ENCODE results near the gene CAMTA1.
A peak's percentile ranks its signal among the peaks of the same experiment; 100 is the strongest.

Gene CAMTA1

GRCh38 chr1:7516341-7516740 is 731.1 kb downstream of the CAMTA1 start:
- no peak for DNase-seq

DNA sequence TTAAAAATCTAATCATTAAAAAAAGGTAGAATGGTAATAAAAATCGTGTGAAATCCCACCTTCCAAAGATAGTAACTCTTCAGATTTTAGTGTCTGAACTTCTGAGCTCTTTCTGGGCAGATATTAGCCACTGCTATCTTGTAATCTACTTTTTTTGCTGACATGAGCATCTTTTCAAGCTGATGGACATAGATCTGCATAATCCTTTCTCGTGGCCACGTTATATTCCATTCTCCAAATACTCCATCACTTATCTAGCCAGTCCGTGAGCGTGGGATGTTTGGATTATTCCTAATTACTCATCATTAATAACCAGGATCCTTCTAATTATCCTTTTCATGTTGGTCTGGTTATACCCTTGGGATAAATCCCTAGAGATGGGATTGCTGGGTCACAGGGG is 731.7 kb downstream of the CAMTA1 start:
- no peak for DNase-seq

- DNase-seq = no peak
Observed at GRCh38 chr1:7517611-7518330, 732.5 kb downstream of the CAMTA1 start.

DNA sequence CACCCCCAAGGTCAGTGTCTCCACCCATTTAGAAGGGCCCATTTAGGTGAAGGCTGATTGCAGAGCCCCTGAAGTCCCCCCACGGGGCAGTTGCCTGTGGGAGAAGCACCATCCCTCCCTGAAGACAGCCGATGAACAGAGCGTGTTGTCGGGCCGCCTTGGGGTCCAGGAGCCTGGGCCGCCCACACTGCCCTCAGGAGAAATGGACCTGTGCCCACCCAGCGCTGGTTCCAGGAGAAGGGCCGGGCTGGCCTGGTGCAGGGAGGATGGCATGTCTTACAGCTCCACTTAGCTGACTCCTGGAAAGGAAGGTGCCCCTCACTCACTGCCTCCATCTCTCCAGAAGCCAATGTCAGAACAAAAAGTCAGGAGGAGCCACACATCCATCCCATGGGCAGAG is 733.2 kb downstream of the CAMTA1 start:
- DNase-seq = no peak

GRCh38 chr1:7519181-7519860 is 734.1 kb downstream of the CAMTA1 start:
- no peak for DNase-seq

DNA sequence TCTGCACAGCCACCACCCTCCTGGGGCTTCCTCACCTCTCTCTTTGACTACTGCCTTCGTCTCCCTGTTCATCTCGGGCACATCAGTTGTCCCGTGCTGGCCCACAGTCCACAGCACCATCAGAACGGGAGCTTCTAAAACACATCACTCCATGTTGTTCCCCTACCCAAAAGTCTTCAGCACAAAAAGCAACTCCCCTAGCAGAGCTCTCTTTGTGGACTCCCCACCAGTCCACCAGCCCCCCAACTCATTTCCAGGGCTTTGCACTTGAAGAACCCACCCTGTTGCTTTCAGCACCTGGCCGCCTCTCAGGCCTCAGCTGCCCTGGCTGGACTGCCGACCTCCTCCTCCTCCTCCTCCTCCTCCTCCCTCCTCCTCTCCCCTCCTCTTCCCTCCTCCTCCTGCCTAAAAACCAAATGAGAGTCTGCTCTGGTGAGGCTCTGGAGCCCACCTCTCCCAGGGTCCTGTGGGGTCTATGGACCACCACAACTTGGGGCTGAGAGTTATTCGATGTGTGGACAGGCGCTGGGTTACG is 734.7 kb downstream of the CAMTA1 start:
- no peak for DNase-seq

DNA sequence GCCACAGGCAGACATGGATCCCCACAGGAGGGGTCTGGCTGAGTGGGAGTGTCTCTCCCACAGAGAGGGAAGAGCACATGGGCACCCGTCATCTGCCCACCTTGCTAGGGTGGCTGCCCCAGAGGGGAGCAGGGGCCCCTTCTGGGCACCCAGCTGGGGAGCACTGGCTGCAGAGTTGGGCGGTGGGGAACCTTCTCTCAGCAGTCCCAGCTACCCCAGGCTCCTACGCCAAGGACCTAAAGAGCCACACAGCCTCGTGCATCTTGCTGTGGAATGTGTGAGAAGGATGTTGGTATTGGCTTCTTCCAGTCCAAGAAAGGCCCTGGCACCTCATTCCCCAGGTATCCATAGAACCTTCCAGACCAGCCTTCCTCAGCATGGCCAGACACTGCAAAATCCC is 735.2 kb downstream of the CAMTA1 start:
- DNase-seq = no peak

- no peak for DNase-seq
Observed at GRCh38 chr1:7524341-7525337, 739.4 kb downstream of the CAMTA1 start.

GRCh38 chr1:7525338-7526063 is 740.2 kb downstream of the CAMTA1 start:
- DNase-seq = no peak

- no peak for DNase-seq
Observed at GRCh38 chr1:7526196-7526866, 741.1 kb downstream of the CAMTA1 start.

- peak; percentile 39 for DNase-seq
Observed at GRCh38 chr1:7526867-7527732, 741.8 kb downstream of the CAMTA1 start.

- no peak for DNase-seq
Observed at GRCh38 chr1:7527733-7528045, 742.4 kb downstream of the CAMTA1 start.

GRCh38 chr1:7528386-7529198 is 743.3 kb downstream of the CAMTA1 start:
- no peak for DNase-seq

DNA sequence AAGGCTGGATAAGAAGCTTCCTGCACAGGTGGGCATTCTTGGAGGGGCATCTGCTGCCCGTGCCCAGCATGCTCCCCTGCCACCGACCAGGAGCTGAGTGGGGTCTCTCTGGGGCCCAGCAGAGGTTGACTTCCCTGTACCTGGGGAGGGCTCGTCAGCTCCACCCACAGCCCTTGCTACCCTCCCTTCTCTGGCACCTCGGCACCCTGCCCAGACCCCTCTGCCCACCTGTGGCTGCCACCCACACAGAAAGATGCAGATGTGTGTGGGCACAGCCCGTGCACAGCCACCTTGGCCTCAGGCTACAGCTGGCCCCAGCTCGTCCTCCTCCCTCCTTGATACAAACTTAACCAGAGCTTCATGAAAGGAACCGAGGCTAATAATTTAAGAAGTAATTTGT is 744.7 kb downstream of the CAMTA1 start:
- DNase-seq = no peak

DNA sequence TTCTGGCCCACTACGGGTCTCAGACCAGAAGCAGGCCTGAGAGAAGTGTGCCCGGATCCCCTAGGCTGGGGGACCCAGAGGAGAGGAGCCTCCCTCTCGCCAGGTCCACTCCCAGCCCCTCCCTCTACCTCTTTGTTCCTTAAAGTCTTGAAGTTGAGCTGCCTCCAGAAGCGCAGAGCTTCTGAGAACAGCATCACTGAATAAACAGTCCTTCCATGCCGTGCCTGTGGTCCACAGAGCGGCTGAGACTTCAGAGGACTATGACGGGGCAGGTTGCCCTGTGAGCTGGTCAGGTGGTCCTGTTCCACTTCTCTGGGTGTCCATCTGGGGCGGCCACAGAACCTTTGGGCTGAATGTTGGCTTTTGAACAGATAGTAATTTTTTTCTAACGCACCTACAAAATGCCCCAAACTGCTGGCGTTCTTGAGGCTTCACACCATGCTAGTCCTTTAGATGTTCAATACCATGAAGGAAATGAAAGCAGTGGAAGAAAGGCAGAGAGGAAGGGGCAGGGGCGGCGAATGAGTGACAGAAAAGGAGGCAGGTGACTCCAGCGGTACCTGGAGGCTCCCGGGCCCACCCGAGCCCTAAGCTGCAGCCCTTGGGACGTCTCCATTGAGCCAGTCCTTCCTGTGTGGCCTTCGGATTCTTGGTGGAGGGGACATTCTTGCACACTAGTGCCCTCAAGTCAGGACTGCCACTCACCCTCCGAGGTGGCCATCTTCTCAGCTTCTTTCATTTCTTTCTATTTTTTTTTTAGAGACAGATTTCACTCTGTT is 746.5 kb downstream of the CAMTA1 start:
- DNase-seq = no peak

DNA sequence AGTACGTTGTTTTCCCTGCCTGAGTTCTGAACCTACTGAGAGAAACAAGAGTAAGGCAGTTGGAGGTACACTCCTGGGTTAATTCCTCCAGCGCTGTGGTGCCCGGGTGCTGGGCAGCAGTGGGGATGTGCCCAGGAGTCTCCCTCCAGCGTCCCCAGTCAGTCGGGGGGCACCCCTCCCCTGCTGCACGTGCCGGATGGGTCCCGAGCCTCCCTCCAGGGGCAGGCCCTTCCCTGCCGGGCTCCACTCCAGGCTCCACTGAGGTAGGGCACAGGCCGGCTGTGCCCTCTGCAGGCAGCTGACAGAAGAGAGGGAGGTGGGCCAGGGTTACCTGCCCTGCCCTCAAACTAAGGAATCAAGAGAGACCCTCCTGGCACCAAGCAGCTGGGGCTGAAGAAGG is 747.8 kb downstream of the CAMTA1 start:
- DNase-seq = no peak

GRCh38 chr1:7534061-7534825 is 749.0 kb downstream of the CAMTA1 start:
- DNase-seq = no peak

GRCh38 chr1:7535016-7535415 is 749.8 kb downstream of the CAMTA1 start:
- no peak for DNase-seq
